HepG2 (cell line): ENCODE measurements around the gene CC2D1B. TPM values are rescaled to one million over a fixed set of nuclear protein-coding genes. Genes with fewer than 3 reads are reported as not detected.

Experiments used
- ASH2L ChIP-seq: fragments of 300-600, 200-600 bp; sonication (generic); IDR thresholded peaks from 2 replicates; pipeline ENCODE4 v1.7.0; 2017; ENCODE audit warnings: low read depth, mild to moderate bottlenecking, moderate library complexity, mixed read lengths, low read length; ENCODE audit not compliant: insufficient read length
- CC2D1A ChIP-seq: sonication (generic); formaldehyde crosslinking; IDR thresholded peaks from 2 replicates; pipeline ENCODE4 v1.8.1; 2023; ENCODE audit warnings: mild to moderate bottlenecking, missing genetic modification reagents
- ELF3 ChIP-seq: IDR thresholded peaks from 2 replicates; pipeline ENCODE4 v1.6.1; 2016; ENCODE audit warnings: missing genetic modification reagents, missing compliant biosample characterization
- HOXA7 ChIP-seq: sonication (generic); formaldehyde crosslinking; IDR thresholded peaks from 2 replicates; pipeline ENCODE4 v1.8.1; 2022; ENCODE audit warnings: mild to moderate bottlenecking, missing genetic modification reagents, moderate library complexity
- KDM2A ChIP-seq: sonication (generic); formaldehyde crosslinking; IDR thresholded peaks from 2 replicates; pipeline ENCODE4 v1.4.0; 2020; ENCODE audit warnings: low read depth, missing genetic modification reagents, borderline replicate concordance
- RAD21 ChIP-seq: fragments of 450-650 bp; formaldehyde crosslinking; IDR thresholded peaks from 2 replicates; pipeline ENCODE4 v1.5.0; 2020; ENCODE audit warnings: mild to moderate bottlenecking
- SKIL ChIP-seq: sonication (generic); formaldehyde crosslinking; IDR thresholded peaks from 2 replicates; pipeline ENCODE4 v1.8.0; 2022; ENCODE audit warnings: missing genetic modification reagents, mild to moderate bottlenecking, moderate library complexity, borderline replicate concordance
- SNAPC2 ChIP-seq: sonication (generic); formaldehyde crosslinking; IDR thresholded peaks from 2 replicates; pipeline ENCODE4 v1.8.1; 2022; ENCODE audit warnings: mild to moderate bottlenecking, missing genetic modification reagents
- ZNF501 ChIP-seq: sonication (generic); formaldehyde crosslinking; IDR thresholded peaks from 2 replicates; pipeline ENCODE4 v1.5.1; 2020; ENCODE audit warnings: mild to moderate bottlenecking, moderate library complexity, missing genetic modification reagents
- ZNF749 ChIP-seq: sonication (generic); formaldehyde crosslinking; IDR thresholded peaks from 2 replicates; pipeline ENCODE4 v1.8.0; 2022; ENCODE audit warnings: mild to moderate bottlenecking, missing genetic modification reagents, moderate library complexity, borderline replicate concordance
- ZNF773 ChIP-seq: sonication (generic); formaldehyde crosslinking; IDR thresholded peaks from 2 replicates; pipeline ENCODE4 v1.4.0; 2020; ENCODE audit warnings: missing genetic modification reagents, borderline replicate concordance
- ZNF83 ChIP-seq: sonication (generic); formaldehyde crosslinking; IDR thresholded peaks from 2 replicates; pipeline ENCODE4 v1.4.0; 2020; ENCODE audit warnings: missing genetic modification reagents, mild to moderate bottlenecking, borderline replicate concordance
- ZSCAN12 ChIP-seq: sonication (generic); formaldehyde crosslinking; IDR thresholded peaks from 2 replicates; pipeline ENCODE4 v1.9.0; 2021; ENCODE audit warnings: mild to moderate bottlenecking, missing genetic modification reagents
- ZSCAN25 ChIP-seq: sonication (generic); formaldehyde crosslinking; IDR thresholded peaks from 2 replicates; pipeline ENCODE4 v1.8.0; 2022; ENCODE audit warnings: mild to moderate bottlenecking, missing genetic modification reagents
- polyA plus RNA-seq, 8 experiments: library from polyadenylated mRNA; depleted of rRNA in 3 of 8; stranded (reverse) in 7 of 8; unstranded in 1 of 8; fragments of >200 nt; fragmentation: Illumina TruSeq in 4 of 8; extraction: Trizol in 4 of 8; gene quantifications; 2 replicates each; pipeline versions ENCODE4 v1.2.1 to v1.2.3, GENCODE V29; 2011 to 2016; ENCODE audit warnings: low read depth in 4 of 8, missing spikeins in 1 of 8, mixed read lengths in 1 of 8; ENCODE audit not compliant: insufficient read depth in 1 of 8
- total RNA-seq, 5 experiments: library from RNA; depleted of rRNA; stranded (reverse); fragments of >200 nt; fragmentation: Illumina TruSeq; extraction: Trizol; gene quantifications; 2 replicates each; pipeline ENCODE4 v1.2.3, GENCODE V29; 2016; ENCODE audit warnings: low read depth in 1 of 5

The CC2D1B gene
- total and polyA plus RNA-seq, 2 of the 13 experiments (the other 11 are each of a cell fraction or from before 2014, with no cell fraction given) = 7.2 to 19.2 TPM

GRCh38 chr1:52348704-52349300 is 17.2 kb downstream of the CC2D1B start (continued):
- TF ChIP-seq ZNF501 (CRISPR knock-in tag) = no peak
- TF ChIP-seq CC2D1A = no peak
- TF ChIP-seq ZNF749 (CRISPR knock-in tag) = no peak
- TF ChIP-seq ZSCAN25 (CRISPR knock-in tag) = no peak
- no peak for TF ChIP-seq ASH2L
- TF ChIP-seq ELF3 = no peak
- TF ChIP-seq SKIL (CRISPR knock-in tag) = no peak
- TF ChIP-seq SNAPC2 (CRISPR knock-in tag) = no peak
- TF ChIP-seq ZSCAN12 (CRISPR knock-in tag) = no peak
- no peak for TF ChIP-seq ZNF83 (CRISPR knock-in tag)
- peak; percentile 58; the same call in 1 of the 2 replicates for TF ChIP-seq RAD21 (CRISPR knock-in tag)
- no peak for TF ChIP-seq KDM2A (CRISPR knock-in tag)
- TF ChIP-seq ZNF773 (CRISPR knock-in tag) = no peak
- TF ChIP-seq HOXA7 = no peak
